ENCODE results near the gene CSNK1D.
"Not testable (repeated sequence)": the region's sequence is repeated elsewhere in the genome, so short reads cannot be mapped to it uniquely, and the experiment has no call there.

DNA sequence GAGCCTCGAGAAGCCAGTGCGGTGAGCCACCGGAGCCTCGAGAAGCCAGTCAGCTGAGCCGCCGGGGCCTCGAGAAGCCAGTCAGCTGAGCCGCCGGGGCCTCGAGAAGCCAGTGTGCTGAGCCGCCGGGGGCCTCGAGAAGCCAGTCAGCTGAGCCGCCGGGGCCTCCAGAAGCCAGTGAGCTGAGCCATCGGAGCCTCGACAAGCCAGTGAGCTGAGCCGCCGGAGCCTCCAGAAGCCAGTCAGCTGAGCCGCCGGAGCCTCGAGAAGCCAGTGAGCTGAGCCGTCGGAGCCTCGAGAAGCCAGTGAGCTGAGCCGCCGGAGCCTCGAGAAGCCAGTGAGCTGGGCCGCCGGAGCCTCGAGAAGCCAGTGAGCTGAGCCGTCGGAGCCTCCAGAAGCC lies 18.8 kb downstream of the CSNK1D start:
- TF ChIP-seq, protein P1, sequence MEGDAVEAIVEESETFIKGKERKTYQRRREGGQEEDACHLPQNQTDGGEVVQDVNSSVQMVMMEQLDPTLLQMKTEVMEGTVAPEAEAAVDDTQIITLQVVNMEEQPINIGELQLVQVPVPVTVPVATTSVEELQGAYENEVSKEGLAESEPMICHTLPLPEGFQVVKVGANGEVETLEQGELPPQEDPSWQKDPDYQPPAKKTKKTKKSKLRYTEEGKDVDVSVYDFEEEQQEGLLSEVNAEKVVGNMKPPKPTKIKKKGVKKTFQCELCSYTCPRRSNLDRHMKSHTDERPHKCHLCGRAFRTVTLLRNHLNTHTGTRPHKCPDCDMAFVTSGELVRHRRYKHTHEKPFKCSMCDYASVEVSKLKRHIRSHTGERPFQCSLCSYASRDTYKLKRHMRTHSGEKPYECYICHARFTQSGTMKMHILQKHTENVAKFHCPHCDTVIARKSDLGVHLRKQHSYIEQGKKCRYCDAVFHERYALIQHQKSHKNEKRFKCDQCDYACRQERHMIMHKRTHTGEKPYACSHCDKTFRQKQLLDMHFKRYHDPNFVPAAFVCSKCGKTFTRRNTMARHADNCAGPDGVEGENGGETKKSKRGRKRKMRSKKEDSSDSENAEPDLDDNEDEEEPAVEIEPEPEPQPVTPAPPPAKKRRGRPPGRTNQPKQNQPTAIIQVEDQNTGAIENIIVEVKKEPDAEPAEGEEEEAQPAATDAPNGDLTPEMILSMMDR (IDR thresholded peaks at IDR 0.05): not testable (repeated sequence)
- not testable (repeated sequence) for TF ChIP-seq POLR2A (IDR thresholded peaks at IDR 0.05)
